Loucy (cell line): Measurements from ENCODE around the gene RILPL2.

Source experiments
- EZH2phosphoT487 ChIP-seq: fragments of 200-600 bp; IDR thresholded peaks from 2 replicates; pipeline ENCODE4 v1.6.1; 2018; ENCODE audit warnings: antibody characterized with exemption, mild to moderate bottlenecking, moderate library complexity, borderline replicate concordance
- TF ChIP-seq, protein P1 (sequence below): fragments of 200-600 bp; sonication (generic); conservative IDR thresholded peaks from 2 replicates; pipeline ENCODE4 v1.5.1; 2014; ENCODE audit warnings: mild to moderate bottlenecking, antibody characterized with exemption, low read length

DNA sequence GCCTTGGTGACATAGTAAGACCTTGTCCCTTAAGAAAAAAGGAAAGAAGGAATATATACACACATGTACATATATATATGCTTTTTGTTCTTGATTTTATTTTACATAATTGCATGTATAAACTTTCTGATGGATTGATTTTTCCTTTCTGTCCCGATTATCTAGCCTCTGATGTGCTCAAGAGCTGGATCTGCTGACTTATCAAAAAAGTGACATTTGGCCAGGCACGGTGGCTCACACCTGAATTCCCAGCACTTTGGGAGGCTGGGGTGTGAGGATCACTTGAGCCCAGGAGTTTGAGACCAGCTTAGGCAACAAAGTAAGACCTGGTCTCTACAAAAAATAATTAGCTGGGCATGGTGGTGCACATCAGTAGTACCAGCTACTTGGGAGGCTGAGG is 33.5 kb upstream of the RILPL2 start:
- TF ChIP-seq, protein P1, sequence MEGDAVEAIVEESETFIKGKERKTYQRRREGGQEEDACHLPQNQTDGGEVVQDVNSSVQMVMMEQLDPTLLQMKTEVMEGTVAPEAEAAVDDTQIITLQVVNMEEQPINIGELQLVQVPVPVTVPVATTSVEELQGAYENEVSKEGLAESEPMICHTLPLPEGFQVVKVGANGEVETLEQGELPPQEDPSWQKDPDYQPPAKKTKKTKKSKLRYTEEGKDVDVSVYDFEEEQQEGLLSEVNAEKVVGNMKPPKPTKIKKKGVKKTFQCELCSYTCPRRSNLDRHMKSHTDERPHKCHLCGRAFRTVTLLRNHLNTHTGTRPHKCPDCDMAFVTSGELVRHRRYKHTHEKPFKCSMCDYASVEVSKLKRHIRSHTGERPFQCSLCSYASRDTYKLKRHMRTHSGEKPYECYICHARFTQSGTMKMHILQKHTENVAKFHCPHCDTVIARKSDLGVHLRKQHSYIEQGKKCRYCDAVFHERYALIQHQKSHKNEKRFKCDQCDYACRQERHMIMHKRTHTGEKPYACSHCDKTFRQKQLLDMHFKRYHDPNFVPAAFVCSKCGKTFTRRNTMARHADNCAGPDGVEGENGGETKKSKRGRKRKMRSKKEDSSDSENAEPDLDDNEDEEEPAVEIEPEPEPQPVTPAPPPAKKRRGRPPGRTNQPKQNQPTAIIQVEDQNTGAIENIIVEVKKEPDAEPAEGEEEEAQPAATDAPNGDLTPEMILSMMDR, result no peak
- no peak for TF ChIP-seq EZH2phosphoT487
